DMS79 (cell line): ENCODE measurements around the gene JPH4.
"Not testable (repeated sequence)": the region's sequence is repeated elsewhere in the genome, so short reads cannot be mapped to it uniquely, and the experiment has no call there.

ENCODE experiments used
- DNase-seq: peaks from one replicate; lab custom pipeline; 2025; lab: John Stamatoyannopoulos, UW

Gene JPH4

DNA sequence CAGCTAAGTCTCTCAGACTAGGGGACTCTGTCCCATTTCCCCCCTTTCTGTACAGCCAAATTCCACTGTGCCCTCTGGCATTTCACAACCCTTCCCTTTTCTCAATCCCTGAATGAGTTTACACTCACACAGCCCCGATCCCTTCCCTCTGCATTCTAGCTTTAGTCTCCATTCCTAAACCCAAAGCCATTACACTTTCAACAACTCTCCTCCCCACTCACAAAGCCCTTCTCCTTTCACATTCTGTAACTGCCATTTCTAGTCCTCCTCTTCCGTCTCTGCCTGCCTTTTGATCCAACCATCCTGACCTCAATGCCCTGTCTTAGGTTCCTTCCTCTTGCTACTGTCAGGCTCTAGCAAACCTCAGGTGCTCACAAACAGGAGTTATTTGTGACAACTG lies 30.7 kb downstream of the JPH4 start:
- DNase-seq = no peak

DNA sequence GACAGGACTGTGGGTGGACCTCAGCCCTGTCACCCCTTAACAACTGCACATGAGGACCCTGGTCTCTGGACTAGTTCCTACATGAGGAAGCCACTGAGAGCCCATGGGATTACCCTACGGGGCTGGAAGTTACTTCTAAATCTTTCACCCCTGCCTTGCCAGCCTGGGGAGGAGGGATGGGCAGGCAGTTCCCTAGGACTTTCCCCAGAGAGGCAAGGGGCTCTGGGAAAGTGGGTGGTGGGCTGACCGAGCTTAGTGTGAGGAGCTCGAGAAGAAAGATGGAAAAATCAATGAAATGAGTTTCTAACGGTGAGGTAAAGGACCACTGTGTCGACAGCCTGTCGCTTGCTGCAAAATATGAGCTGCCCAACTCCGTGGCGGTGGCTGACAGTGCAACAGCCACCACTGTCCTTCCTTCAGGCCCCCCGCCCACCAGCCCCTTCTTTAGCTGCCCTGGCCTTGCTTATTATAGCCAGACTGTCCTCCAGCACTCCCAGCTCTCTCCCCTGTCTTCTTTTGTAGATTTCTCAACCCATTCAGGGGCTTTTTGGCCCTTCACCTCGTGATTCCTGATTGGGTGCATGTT lies 32.0 kb downstream of the JPH4 start:
- DNase-seq = no peak

DNA sequence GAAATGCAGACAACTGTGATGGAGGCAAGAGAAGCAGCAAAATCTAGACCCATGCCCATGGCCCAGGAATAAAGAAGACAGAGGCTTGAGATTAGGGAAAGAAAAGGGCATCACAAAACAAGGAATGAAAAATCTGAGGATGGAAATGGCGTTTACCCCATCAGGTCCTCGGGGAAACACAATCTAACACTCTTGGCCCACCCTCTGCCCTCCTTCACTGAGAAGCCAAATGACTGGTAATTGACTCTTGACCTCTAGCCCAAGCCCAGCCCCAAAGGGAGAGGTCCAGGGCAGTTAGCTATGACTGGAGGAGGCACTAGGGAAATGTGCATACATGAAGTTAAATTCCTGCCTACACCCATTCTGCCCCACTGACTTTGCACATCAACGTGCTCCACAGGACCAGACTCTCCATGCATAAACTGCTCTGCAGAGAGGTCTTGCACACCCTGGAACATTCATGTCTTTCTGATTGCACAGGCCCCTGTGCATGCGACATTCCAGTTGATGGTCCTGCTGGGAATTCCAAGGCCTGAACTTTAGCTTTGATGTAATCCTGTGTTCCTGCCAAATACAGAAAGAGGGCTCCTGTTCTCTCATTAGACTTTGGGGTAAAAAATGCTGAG lies 32.7 kb downstream of the JPH4 start:
- DNase-seq = no peak

DNA sequence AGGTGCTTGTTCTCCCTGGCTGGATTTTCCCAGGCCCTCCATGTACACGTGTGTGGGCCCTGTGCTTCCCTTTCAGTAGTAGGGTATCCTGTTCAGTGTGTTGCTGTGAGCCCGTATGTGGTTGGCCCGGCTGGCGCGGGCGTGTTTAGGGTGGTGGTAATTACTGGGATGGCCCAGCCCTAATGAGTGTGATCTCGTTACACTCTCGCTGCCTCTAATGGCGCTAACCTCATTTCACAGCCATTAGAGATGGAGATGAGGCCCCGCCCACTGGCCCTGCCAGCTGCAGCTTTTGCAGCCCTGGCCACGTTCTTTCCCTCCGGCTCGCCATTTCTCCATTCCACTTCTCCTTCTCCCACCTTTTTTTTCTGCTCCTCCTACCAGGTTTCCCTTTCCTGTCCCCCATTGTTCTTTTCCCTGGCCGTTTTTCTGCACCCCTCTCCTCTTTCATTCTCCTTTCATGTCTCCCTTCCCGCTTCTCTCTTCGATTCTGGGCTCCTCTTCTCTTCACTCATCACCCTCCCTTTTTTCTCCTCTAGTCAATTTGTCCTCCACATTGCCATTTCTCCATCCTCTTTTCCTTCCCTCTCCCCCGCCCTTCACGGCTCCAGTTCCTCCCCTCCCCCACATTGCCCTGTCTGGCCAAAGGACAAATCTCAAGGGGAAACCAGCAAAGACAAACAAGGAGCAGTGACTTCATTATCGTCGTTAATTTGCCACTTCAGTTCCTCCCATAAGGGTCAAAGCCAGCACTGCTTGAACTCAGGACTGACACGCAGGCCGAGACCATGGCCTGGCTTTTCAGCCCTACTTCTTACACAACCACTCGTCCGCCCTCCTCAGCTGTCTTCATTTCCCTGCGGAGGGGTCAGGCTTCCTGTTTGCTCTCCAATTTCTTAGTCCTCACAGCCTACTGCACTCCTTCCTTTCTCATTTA lies 33.8 kb downstream of the JPH4 start:
- no peak for DNase-seq

DNA sequence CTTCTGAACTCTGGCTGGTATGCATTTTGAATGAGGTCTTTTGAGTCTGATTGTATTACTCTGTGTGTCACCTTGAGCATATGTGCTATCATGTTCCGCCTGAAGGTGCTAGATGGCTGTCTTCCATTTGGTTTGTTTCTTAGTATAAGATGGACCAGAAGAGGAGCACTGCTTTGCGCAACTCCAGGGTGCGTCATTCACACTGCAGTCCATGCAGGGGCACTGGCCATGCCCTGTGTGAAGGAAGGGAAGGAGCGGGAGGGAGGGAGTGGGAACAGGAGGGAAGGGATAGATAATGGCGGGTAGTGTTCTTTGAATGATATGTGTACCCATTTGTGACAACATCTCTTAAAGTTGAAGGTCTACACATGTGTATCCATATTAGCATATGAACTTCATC lies 35.2 kb downstream of the JPH4 start:
- no peak for DNase-seq

DNA sequence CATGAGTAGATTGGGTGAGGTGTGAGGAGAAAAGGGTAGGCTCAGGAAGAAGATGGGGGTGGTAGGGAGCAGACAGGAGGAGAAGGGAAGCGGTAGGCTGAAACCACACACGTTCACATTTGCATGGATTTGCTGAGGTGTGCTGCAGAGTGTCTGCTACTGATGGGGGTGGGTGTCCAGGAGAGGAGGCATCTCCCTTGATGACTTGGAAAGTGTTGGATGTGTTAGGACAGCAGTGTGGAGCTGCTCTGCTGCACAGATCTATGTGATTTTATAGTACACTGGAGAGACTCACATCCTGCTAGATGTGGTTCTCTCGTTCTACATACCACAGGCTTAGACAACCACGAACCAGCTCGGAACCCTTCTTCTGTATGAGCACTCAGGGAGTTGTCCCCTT lies 36.3 kb downstream of the JPH4 start:
- no peak for DNase-seq

DNA sequence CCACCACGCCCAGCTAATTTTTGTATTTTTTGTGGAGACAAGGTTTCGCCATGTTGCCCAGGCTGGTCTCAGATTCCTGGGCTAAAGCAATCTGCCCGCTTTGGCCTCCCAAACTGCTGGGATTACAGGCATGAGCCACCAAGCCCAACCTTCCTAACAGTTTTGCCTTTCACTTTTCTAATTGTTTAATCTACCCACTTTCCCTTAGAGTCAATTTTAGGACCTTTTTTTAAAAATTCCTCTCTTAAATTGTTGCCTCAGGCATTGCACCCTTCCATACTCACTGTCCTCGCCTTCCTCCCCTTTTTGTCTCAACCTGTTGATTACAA lies 38.5 kb downstream of the JPH4 start:
- no peak for DNase-seq

DNA sequence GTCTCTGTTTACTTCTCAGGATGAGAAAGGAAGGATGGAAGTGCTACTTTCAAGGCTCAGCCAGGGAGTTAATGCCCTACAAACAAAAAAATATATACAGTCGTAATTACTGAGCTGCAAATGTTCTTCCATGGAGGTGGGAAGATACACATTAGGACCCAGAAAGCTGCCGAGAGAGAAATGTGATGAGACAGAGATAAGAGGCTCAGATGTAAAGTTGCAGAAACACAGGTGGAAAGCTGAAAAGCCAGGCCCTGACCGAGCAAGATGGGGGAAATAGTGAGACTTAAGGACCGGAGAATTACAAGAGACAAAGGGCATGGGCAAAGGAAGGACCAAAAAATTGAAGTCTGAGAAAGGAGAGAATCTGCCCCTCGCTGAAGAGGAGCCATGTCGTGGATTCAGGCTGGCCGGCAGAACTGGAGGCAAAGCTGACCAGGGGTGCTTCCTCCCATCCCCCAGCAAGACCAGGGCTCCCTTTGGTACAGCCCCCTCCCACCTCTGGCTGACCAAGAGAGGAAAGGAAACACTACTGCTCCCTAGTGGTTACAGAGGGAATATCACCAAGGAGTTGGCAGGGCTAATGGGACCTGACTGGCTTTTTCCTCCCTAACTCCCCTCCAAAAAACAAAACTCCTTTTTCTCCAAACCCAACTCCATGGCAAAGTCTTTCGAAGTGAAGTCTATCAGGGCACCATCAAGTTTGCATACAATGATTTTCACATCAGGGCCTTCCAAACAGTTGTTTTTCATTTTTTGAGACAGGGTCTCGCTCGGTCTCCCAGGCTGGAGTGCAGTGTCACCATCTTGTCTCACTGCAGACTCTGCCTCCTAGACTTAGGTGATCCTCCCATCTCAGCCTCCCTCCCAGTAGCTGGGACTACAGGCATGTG lies 39.1 kb downstream of the JPH4 start:
- peak; percentile 37 for DNase-seq

DNA sequence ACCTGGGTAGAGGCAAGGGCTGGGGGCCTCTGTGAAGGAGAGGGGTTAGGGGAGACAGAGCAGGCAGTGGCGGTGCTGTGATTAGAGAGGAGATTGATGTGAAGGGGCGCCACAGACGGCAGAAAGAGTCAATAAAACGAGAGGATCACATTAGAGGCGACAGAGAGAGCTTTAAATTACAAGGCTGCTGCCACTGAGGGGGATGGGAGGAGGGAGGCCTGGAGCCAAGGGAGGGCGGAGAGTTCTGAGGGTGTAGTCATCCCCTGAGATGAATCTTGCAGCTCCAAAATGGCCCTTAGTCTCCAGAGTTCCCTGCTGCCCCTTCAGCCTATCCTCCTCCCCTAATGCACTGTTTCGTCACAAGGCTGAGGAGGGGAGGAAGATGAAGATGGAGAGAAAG lies 39.8 kb downstream of the JPH4 start:
- no peak for DNase-seq

DNA sequence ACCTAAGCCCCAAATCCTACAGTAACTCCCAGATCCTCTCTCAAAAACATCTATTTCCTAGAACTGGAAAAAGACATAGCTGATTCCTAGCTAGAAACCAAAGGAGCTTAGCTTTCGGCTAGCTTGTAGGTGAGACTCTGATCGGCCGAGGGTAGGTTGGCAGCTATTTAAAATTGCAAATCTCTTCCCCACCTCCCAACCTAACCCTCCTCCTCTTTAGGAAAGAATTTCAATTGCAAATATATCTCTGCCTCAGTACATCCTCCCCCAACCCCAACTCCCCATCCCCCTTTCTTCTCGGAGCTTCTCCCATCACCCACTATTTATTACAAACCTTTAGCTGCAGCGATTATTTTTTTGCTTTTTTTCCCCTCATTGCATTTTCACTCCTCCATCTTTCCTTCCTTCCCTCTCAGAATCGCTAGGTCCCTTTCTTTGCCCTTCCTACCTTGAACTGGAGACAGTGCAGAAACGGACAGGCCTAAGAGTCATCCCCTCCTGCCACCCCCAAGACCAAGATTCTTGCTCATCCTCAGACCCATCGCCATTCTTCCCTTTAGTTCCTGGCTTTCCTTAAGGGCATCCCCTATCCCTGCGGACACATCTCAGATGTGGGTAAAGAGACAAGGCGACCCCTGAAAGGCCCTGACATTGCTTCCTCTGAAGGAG lies 40.4 kb downstream of the JPH4 start:
- no peak for DNase-seq

DNA sequence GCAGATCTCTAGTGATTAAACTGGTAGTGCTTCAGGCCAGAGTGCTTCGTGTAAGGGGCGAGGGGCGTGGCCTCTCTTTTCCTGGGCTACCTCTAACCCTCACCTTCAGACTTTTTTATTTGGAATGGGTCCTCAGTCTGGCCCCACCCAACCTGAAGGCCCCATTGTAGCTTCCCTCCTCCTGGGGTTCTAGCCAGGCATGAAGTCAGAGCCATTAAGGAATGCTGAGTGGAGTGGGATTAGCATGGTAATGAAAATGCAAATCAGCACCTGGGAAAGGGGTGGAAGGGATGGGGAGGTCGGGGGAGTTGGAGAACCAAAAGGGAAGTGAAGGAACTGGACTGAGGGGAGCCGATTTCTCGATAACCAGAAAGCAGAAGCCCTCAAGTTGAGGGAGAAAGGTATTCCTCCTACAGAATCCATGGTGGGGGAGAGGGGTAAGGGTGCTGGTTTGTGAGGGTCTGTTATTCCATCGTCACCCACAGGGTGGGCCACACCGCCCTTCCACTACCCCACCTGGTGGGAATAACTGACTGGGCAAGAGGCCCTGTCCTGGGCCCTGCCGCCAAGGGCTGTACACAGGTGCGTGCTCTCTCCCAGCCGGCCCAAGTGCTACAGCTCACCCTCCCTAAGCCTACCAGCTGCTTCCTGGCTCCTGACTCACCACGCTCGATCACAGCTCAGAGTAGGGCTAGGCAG lies 41.1 kb downstream of the JPH4 start:
- no peak for DNase-seq

DNA sequence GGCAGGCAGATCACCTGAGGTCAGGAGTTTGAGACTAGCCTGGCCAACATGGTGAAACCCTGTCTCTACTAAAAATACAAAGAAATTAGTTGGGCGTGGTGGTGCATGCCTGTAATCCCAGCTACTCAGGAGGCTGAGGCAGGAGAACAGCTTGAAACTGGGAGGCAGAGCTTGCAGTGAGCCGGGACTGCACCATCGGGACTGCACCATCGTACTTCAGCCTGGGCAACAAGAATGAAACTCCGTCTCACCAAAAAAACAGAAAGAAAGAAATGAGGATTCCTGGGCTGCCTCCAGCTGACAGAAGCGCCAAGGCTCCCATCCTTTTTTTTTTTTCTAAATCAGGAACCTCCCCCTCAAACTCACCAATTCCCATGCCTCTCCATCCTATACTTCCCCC lies 41.7 kb downstream of the JPH4 start:
- DNase-seq = not testable (repeated sequence)

DNA sequence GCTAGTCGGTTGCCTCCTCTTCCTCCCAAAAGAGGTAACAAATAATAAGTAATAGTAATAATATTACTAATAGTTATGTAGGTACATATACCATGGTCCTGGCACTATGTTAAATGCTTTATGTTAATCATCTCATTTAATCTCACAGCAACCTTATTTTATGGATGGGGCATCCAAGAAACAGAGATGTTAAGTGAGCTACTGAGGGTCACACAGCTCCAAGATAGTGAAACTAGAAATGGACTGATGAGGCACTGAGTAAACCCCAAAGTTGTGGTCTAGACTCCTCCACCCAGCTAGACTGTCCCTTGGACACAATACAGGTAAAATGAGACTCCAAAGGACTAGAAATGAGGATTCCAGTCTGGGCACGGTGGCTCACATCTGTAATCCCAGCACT lies 42.1 kb downstream of the JPH4 start:
- no peak for DNase-seq

DNA sequence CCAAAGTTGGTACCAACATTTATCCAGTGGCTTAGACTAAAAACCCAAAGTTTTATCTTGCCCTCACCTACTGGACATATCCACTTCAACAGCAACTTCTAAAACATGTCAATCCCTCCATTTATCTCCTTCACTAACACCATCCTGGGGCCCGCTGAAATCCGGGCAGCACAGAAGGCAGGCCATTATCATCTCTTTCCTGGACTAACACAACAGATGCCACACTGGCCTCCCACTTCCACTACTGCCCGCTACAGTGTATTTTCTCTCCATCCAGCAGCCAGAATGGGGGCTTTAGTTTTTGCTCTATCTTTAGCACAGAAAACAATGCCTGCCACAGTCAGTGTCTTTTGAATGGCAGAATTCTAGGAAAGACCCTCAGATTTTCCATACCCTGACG lies 42.6 kb downstream of the JPH4 start:
- DNase-seq = no peak

DNA sequence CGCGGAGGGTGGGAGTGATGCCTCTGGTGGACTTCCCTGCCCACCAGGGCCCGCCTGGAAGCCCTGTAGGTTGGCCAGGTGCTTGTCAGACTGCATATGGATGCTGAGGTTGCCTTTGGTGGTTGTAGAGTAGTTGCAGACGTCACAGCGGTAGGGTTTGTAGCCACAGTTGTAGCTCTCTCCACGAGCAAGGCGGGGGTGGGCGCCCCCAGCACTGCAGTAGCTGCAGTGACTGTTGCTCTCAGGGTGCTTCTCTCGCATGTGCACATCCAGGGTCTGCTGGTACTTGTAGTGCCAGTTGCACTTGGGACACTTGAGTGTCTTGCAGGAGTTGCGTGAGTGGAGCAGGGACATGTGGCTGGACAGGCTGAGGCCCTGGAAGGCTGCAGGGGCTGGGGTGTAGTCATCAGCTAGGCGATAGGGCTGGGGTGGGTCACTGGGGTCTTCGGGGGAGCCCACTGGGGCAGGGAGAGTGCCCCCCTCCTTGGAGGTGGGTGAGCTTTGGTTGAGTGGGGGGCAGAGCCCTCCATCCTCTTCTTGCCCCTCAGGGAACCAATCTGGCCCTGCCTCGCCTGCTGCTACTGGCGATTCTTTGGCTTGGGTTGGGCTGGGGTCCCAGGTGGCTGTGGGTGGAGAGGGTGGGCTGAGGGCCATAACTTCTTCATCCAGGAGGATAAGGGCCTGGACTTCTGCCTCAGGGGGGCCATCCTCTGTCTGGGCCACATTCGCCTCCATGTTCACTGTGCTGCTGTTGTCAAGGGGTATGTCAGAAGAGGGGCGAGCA lies 44.7 kb downstream of the JPH4 start:
- DNase-seq = no peak

DNA sequence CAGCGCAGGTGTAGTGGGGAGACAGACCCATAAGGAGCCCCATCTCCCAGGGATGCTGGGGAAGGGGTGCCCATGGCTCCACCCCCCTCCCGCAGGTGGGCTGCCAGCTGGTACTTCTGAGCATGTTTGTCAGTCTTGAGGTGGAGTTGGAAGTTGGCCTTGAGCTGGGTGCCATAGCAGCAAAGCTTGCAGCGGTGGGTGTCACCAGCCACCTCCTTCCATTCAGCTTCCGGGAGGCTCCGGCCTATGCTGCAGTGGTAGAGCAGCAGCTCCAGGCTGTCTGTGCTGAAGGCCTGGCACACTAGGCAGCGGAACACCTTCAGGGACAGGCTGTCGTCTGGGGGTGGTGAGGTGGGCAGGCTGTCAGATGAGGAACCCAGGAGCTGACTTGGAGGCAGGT lies 45.9 kb downstream of the JPH4 start:
- DNase-seq = no peak

DNA sequence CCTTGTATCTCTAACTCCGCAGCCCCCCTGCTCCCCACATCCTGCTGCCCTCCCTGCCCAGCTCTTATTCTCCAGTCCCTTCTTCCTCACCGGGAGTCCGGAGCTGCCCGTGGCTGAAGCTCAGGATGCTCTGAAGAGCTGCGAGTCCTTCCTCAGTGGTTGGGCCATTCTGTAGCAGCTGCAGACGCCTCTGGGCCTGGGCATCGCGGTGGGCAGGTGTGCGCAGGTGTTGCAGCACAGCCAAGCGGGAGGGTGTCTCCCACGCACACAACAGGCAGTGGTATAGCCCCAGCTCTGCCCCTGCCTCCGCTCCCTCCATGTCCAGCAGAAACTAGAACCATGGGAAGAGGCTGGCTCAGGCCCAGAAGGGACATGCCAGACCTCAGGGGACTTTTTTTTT lies 47.2 kb downstream of the JPH4 start:
- no peak for DNase-seq

DNA sequence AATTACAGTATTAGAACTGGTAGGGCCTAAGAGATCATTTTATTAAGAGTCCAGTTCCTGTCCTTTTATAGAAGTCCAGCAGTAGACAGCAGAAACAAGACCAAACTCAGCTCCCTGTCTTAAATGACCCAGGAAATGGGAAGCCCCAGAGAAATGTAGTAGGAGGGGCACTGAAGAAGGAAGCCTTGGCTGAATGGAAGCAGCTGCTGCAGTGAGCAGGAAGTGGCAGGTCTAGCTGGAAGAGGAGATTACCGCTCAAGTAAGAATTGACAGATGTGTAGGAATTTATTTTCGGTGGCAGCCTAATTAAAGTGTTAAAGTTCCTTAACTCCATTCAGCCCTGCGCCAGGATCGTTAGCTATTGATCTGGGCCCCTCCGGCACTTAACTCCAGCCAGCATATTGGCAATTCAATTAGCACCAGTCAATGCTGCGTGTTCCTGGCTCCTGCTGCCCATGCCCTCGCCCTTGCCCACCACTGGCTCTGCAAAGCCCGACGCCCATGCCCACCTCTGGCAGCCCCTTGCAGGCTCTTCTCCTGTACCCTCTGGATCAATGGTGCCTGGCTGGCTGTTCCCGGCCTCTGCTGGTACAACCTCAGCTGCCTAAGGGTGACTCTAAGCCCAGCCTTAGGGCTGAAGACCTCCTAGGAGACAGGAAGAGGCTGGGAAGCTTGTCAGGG lies 48.1 kb downstream of the JPH4 start:
- DNase-seq = no peak

DNA sequence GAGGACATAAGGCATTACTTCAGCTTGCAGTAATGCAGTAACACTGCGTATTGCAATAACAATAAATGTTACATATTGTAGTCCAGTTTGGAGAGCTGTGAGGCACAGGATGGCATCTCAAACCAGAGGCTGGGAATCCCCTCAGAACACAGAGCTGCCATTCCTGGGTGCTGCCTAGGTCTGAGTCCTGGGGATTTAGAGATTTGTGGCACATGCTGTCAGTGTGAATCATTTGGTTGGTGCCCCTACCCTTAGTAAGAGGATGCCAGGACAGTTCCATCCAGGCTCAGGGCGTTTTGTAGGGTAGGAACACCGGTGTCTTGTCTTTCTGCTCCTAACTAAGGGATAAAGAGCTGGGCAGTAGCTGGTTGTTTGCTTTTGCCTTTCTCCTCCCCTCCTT lies 49.6 kb downstream of the JPH4 start:
- no peak for DNase-seq

DNA sequence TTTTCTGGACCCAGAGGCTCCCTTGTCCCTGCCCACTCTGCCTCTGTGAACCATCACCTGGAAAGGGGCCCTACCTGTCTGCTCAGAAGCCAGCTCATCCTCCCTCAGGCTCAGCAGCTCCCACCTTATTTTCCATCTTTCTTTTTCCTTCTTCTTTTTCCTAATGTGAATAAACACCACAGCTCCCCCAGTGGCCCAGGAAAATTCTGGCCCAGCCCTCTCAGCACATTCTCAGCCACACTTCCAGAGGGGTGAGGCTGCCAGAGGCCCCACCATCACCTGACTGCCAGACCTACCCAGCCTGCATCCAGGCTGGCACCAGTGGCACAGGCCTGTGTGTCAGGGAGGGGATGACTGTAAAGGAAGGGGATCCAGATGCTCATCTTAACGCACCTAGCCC lies 50.0 kb downstream of the JPH4 start:
- no peak for DNase-seq
